GM19468 (cell line): Measurements from ENCODE around the gene L3MBTL1.

Experiments
- ATAC-seq: cut with Tn5 transposase; IDR thresholded peaks from one replicate; pipeline ENCODE4 v1.9.1; 2021; ENCODE audit warnings: mild to moderate bottlenecking, moderate library complexity, moderate number of reproducible peaks; ENCODE audit not compliant: unreplicated experiment; ENCODE audit errors: extremely low read depth

L3MBTL1 gene

GRCh38 chr20:43507150-43508080, at the start of gene L3MBTL1:
TSS of gene L3MBTL1 (plus strand) at chr20:43507697. CDS start at chr20:43513504, 5,807 bp downstream.
- ATAC-seq: no peak

DNA sequence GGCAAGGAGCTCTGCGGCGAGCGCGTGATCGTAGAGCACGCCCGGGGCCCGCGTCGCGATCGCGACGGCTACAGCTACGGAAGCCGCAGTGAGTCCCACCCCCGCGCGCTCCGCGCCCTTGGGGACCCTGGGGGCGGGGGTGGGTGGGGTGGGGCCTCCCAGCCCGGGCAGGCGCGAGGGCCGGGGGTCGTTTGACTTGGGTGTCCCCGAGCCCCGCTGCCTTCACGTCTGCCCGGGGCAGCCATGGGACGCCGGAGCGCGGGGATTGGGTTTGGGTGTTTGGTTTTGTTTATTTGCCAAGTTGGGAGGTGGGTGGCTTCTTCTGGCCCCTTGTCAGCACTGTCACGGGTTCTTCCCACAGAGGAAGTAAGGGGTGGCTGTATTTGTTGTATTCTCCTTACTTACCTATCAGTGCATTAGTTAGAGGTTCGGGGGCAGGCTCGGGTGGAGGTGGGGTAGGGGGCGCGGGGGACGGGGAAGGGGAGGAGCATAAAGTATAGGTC, 49.0 kb upstream of the L3MBTL1 start:
- no peak for ATAC-seq

GRCh38 chr20:43459022-43459942, 48.2 kb upstream of the L3MBTL1 start:
- ATAC-seq: no peak

GRCh38 chr20:43460172-43460829, 47.2 kb upstream of the L3MBTL1 start:
- ATAC-seq: no peak

DNA sequence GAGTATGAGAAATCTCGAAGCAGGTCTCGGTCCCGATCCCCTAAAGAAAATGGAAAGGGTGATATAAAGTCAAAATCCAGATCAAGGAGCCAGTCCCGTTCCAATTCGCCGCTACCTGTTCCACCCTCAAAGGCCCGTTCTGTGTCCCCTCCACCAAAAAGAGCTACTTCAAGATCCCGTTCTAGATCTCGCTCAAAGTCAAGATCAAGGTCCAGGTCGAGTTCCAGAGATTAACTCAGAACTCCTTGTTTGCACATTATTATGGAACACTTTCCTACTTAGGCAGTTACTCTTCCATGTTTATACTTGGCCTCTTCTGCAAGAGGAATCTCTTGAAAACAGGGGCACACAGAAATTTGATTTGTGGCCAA, 46.7 kb upstream of the L3MBTL1 start:
- ATAC-seq: no peak

GRCh38 chr20:43461894-43462659, 45.4 kb upstream of the L3MBTL1 start:
- no peak for ATAC-seq

- ATAC-seq: no peak
Observed at GRCh38 chr20:43462660-43463526, 44.6 kb upstream of the L3MBTL1 start.

DNA sequence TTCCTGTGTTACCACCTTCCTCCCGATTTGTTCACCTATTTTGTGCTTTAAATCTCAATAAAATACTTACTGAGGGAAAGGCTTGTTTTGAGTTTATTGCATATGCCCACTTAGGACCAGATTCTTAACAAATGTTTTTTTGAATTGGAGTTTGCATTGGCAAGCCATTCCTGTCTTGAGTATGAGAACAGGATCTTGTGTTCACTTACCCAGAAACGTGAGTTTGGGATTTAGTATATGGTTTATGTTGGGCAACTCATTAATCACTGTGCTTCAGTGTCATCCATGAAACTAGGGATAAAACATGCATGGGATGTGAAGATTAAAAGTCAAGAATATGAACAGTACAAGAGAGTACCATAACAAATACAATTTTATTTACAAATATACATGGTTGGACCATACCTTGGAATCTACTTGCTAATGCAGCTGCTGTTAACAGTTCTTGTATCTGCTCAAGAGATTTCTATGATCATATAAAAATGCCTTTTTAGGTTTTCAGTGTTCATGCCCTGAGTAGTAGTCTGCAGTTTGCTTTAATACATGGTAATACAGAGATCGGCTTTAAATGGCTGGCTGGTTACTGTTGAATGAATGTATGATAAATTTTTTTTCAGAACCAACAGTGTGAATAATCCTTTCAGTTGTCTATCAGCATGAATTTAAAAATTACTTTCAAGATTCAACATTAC, 43.8 kb upstream of the L3MBTL1 start:
- no peak for ATAC-seq

DNA sequence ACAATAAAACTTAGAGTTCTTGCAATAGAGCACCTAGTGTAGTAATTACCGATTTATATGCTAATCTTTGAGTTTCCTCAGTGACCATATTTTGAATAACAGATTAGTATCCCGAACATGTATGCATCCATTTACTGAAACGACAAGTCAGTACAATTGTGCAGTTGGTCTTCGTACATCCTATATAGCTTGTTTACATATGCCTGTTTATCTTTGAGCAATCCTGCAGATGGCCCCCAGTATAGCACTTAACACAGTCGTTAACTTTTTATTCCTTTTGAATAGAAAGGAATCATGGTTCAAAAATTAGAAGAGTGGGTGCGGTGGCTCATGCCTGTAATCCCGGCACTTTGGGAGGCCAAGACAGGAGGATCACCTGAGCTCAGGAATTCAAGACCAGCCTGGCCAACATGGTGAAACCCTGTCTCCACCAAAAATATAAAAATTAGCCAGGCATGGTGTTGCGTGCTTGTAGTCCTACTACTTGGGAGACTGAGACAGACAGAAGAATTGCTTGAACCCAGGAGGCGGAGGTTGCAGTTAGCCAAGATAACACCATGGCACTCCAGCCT, 43.2 kb upstream of the L3MBTL1 start:
- ATAC-seq: no peak

- ATAC-seq: no peak
Observed at GRCh38 chr20:43465625-43465943, 41.9 kb upstream of the L3MBTL1 start.

DNA sequence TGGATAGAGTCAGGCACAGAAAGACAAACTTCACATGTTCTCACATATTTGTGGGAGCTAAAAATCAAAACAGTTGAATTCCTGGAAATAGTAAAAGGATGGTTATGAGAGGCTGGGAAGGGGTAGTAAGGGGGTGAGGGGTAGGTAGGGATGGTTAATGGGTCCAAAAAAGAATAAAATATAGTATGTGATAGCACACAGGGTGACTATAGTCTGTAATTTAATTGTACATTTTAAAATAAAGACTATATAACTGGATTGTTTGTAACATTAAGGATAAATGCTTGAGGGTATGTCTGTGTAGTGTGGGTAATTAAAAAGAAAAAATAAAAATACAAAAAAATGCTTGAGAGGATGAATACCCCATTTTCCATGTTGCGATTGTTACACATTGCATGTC, 39.9 kb upstream of the L3MBTL1 start:
- no peak for ATAC-seq

GRCh38 chr20:43472671-43473380, 34.7 kb upstream of the L3MBTL1 start:
- no peak for ATAC-seq

DNA sequence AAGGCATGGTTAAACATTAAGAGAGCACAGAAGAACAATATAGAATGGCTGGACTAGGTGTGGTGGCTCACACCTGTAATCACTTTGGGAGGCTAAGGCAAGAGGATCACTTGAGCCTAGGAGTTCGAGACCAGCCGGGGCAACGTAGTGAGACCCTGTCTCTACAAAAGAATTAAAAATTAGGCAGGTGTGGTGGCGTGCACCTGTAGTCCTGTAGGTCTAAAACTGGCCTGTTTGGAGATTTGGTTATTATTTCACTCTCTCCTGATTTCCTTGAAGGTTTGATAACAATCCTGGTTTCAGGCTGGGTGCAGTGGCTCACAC, 34.2 kb upstream of the L3MBTL1 start:
- ATAC-seq: no peak

DNA sequence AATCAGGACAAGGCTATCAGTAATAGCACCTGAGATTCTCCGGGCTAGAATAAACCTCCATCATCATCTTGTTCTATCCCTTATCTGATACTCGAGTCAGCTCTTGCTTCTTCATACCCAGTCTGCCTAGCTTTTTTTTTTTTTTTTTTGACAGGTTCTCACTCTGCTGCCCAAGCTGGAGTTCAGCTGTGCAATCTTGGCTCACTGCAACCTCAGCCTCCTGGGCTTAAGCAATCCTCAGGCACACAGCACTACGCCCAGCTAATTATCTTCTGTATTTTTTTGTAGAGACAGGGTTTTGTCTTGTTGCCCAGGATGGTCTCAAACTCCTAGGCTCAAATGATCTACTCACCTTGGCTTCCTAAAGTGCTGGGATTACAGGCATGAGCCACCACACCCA, 30.3 kb upstream of the L3MBTL1 start:
- no peak for ATAC-seq

DNA sequence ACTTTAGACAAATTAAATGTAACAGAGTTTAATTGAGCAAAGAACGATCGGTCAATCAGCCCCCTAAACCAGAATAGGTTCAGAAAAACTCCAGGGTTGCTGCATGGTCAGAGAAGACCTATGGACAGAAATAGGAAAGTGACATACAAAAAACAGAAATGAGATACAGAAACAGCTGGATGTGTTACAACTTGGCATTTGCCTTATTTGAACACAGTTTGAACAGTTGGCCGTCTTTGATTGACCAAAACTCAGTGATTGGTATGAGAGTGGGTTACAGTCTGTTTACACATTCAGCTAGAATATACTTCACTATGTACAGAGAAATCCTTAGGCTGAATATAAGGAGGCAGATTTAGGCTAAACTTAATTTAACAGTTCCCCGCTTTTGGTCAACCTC, 29.9 kb upstream of the L3MBTL1 start:
- no peak for ATAC-seq

GRCh38 chr20:43490038-43490437, 17.5 kb upstream of the L3MBTL1 start:
- no peak for ATAC-seq

- peak; percentile 63 for ATAC-seq
Observed at GRCh38 chr20:43492101-43492500, 15.4 kb upstream of the L3MBTL1 start.
